Neural progenitor cell (in vitro differentiated cells): ENCODE measurements around the gene GLOD4.

ENCODE experiments used
- EZH2 ChIP-seq: fragments of 200-600 bp; sonication (generic); IDR thresholded peaks from 2 replicates; pipeline ENCODE4 v1.6.1; 2017; ENCODE audit warnings: antibody characterized with exemption, mild to moderate bottlenecking, moderate library complexity
- TF ChIP-seq, protein P1 (sequence below): fragments of 200-600 bp; sonication (generic); IDR thresholded peaks from 2 replicates; pipeline ENCODE4 v1.5.1; 2017; ENCODE audit warnings: antibody characterized with exemption, mild to moderate bottlenecking

DNA sequence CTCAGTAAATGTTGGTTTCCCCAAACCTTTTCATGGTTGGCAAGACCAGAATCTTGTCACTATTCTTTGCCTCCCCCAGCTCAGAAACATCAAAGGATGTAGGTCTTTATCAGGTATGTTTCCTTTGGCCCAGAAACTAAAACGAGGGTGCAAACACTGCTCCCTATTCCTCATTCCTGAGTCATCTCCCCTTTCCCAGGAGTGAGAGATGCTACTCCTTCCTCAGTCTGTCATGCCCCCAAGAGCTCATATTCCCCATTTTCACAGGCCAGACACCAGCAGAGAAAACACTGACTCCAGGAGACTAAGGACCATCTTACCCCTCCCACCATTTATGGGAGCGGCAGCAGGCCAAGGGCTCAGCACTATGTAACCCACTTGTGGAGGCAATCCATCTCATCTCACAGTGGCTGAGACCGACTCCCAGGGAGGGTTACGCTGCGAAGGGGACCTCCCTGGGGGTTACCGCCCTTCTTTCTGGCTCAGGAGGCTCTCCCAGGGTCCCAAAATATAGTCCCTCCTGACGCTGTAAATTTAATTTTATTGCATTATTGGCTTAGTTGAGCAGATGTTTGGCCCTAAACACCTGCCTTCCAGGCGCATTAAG lies 31.5 kb downstream of the GLOD4 start:
- TF ChIP-seq, protein P1, sequence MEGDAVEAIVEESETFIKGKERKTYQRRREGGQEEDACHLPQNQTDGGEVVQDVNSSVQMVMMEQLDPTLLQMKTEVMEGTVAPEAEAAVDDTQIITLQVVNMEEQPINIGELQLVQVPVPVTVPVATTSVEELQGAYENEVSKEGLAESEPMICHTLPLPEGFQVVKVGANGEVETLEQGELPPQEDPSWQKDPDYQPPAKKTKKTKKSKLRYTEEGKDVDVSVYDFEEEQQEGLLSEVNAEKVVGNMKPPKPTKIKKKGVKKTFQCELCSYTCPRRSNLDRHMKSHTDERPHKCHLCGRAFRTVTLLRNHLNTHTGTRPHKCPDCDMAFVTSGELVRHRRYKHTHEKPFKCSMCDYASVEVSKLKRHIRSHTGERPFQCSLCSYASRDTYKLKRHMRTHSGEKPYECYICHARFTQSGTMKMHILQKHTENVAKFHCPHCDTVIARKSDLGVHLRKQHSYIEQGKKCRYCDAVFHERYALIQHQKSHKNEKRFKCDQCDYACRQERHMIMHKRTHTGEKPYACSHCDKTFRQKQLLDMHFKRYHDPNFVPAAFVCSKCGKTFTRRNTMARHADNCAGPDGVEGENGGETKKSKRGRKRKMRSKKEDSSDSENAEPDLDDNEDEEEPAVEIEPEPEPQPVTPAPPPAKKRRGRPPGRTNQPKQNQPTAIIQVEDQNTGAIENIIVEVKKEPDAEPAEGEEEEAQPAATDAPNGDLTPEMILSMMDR = no peak
- no peak for TF ChIP-seq EZH2
